H1 (cell line): ENCODE results near the gene CADPS. TPM values are rescaled to one million over a fixed set of nuclear protein-coding genes. Genes with fewer than 3 reads are reported as not detected.

Experiments
- CTCF ChIA-PET: fragments of 300-600 bp; sonication (Branson Sonifier 250); formaldehyde crosslinking; loops from one replicate; lab custom pipeline; 2021; ENCODE audit not compliant: partially characterized antibody; lab: Charles Lee
- POLR2A ChIA-PET: fragments of 300-600 bp; sonication (Branson Sonifier 250); formaldehyde crosslinking; loops from one replicate; lab custom pipeline; 2021; ENCODE audit warnings: inconsistent platforms; ENCODE audit not compliant: partially characterized antibody; lab: Charles Lee
- DNase-seq, 2 experiments: peaks; one replicate each; pipeline versions ENCODE4 v3.0.0 to v3.0.0-alpha.2; 2010 to 2022; ENCODE audit warnings: low spot score in 2 of 2, low read depth in 1 of 2, mixed read lengths in 1 of 2
- FAIRE-seq: peaks from 2 replicates; lab custom pipeline; 2011; peaks lifted over from hg19 to GRCh38; lab: Jason Lieb, UNC
- H2AFZ ChIP-seq: 2 replicates; pipeline ENCODE4 v1.8.1; 2012; ENCODE audit warnings: low read length, inconsistent platforms
- H2AK5ac ChIP-seq: 2 replicates; pipeline ENCODE4 v1.6.1; 2013; ENCODE audit warnings: low read depth, low read length
- H2BK120ac ChIP-seq: replicated peaks from 2 replicates; pipeline ENCODE3; 2013; ENCODE audit warnings: low read depth, low read length, inconsistent platforms
- H2BK12ac ChIP-seq: 2 replicates; pipeline ENCODE4 v1.6.1; 2013; ENCODE audit warnings: low read depth, low read length
- H2BK15ac ChIP-seq: 2 replicates; pipeline ENCODE4 v1.6.1; 2013; ENCODE audit warnings: low read length
- H2BK20ac ChIP-seq: 2 replicates; pipeline ENCODE4 v1.6.1; 2013; ENCODE audit warnings: low read length
- H2BK5ac ChIP-seq: 2 replicates; pipeline ENCODE4 v1.6.1; 2013; ENCODE audit warnings: low read depth, low read length
- H3K14ac ChIP-seq: 2 replicates; pipeline ENCODE4 v1.6.1; 2013; ENCODE audit warnings: inconsistent platforms; ENCODE audit not compliant: insufficient read length
- H3K18ac ChIP-seq: 2 replicates; pipeline ENCODE4 v1.6.1; 2013; ENCODE audit warnings: low read length; ENCODE audit errors: extremely low read depth
- H3K23ac ChIP-seq: 2 replicates; pipeline ENCODE4 v1.6.1; 2013; ENCODE audit warnings: inconsistent platforms; ENCODE audit not compliant: insufficient read length
- H3K23me2 ChIP-seq: 2 replicates; pipeline ENCODE4 v1.6.1; 2013; ENCODE audit warnings: low read depth, low read length
- H3K27ac ChIP-seq: 2 replicates; pipeline ENCODE4 v1.6.1; 2011; ENCODE audit warnings: low read depth, low read length, inconsistent platforms
- H3K27me3 ChIP-seq, 4 experiments: replicated peaks in 1 of 4; 1 replicate in 1 of 4; 2 replicates in 3 of 4; pipeline versions ENCODE4 v1.6.1 to v1.8.1; 2011 to 2013; ENCODE audit warnings: low read length in 3 of 4, mild to moderate bottlenecking in 3 of 4, inconsistent platforms in 2 of 4, mixed read lengths in 2 of 4, moderate library complexity in 1 of 4; ENCODE audit not compliant: control insufficient read depth in 3 of 4, insufficient read depth in 3 of 4; ENCODE audit errors: extremely low read depth in 1 of 4
- H3K36me3 ChIP-seq, 4 experiments: 2 replicates each; pipeline versions ENCODE4 v1.6.1 to v1.8.1; 2011 to 2013; ENCODE audit warnings: mild to moderate bottlenecking in 4 of 4, low read length in 3 of 4, moderate library complexity in 2 of 4, control low read depth in 1 of 4, inconsistent platforms in 1 of 4; ENCODE audit not compliant: insufficient read depth in 4 of 4, control insufficient read depth in 2 of 4
- H3K4ac ChIP-seq: replicated peaks from 2 replicates; pipeline ENCODE3; 2013; ENCODE audit warnings: low read length, low read depth, mixed read lengths, inconsistent platforms; ENCODE audit not compliant: insufficient read length
- H3K4me1 ChIP-seq, 4 experiments: replicated peaks in 1 of 4; 1 replicate in 1 of 4; 2 replicates in 3 of 4; pipeline versions ENCODE4 v1.6.1 to v1.8.1; 2011 to 2013; ENCODE audit warnings: low read length in 3 of 4, inconsistent platforms in 2 of 4, mixed read lengths in 1 of 4; ENCODE audit not compliant: insufficient read depth in 4 of 4, control insufficient read depth in 3 of 4
- H3K4me2 ChIP-seq, 2 experiments: 2 replicates each; pipeline versions ENCODE4 v1.6.1 to v1.8.1; 2011 to 2013; ENCODE audit warnings: low read depth in 2 of 2, low read length in 2 of 2, control low read depth in 1 of 2, inconsistent platforms in 1 of 2, mild to moderate bottlenecking in 1 of 2; ENCODE audit not compliant: insufficient read depth in 1 of 2
- H3K4me3 ChIP-seq, 4 experiments: fragments of 200-600, 300-600 bp in 1 of 4; sonication (generic), shearing (Covaris generic), sonication (Bioruptor Twin) in 1 of 4; 2 replicates each; pipeline versions ENCODE4 v1.5.1 to v1.8.1; 2011 to 2016; ENCODE audit warnings: low read length in 4 of 4, low read depth in 3 of 4, control low read depth in 2 of 4, inconsistent platforms in 2 of 4, mild to moderate bottlenecking in 2 of 4, mixed read lengths in 1 of 4, moderate library complexity in 1 of 4; ENCODE audit not compliant: insufficient read depth in 2 of 4; ENCODE audit errors: extremely low read depth in 1 of 4
- H3K56ac ChIP-seq: replicated peaks from 2 replicates; pipeline ENCODE3; 2013; ENCODE audit warnings: low read depth, mild to moderate bottlenecking, mixed read lengths, low read length, inconsistent platforms; ENCODE audit not compliant: insufficient read length
- H3K79me1 ChIP-seq: 2 replicates; pipeline ENCODE4 v1.6.1; 2013; ENCODE audit warnings: low read depth, low read length, control low read depth
- H3K79me2 ChIP-seq, 2 experiments: 2 replicates each; pipeline versions ENCODE4 v1.6.1 to v1.8.1; 2012 to 2013; ENCODE audit warnings: low read length in 2 of 2, mild to moderate bottlenecking in 2 of 2, inconsistent platforms in 1 of 2; ENCODE audit not compliant: insufficient read depth in 2 of 2, control insufficient read depth in 1 of 2
- H3K9ac ChIP-seq, 4 experiments: replicated peaks in 1 of 4; 1 replicate in 1 of 4; 2 replicates in 3 of 4; pipeline versions ENCODE4 v1.6.1 to v1.8.1; 2011 to 2013; ENCODE audit warnings: low read depth in 3 of 4, low read length in 3 of 4, control low read depth in 2 of 4, mild to moderate bottlenecking in 2 of 4, moderate library complexity in 2 of 4, inconsistent platforms in 1 of 4; ENCODE audit errors: extremely low read depth in 1 of 4
- H3K9me3 ChIP-seq, 2 experiments: 2 replicates each; pipeline versions ENCODE4 v1.6.1 to v1.8.1; 2012 to 2013; ENCODE audit warnings: mild to moderate bottlenecking in 2 of 2, moderate library complexity in 2 of 2, control low read depth in 1 of 2, inconsistent platforms in 1 of 2, low read depth in 1 of 2, low read length in 1 of 2, mixed read lengths in 1 of 2; ENCODE audit not compliant: insufficient read depth in 2 of 2
- H4K20me1 ChIP-seq, 2 experiments: replicated peaks in 1 of 2; 2 replicates each; pipeline versions ENCODE3 to v1.8.1; 2011 to 2013; ENCODE audit warnings: inconsistent platforms in 2 of 2, low read length in 2 of 2, mild to moderate bottlenecking in 1 of 2; ENCODE audit not compliant: insufficient read depth in 2 of 2, control insufficient read depth in 1 of 2
- H4K5ac ChIP-seq: 2 replicates; pipeline ENCODE4 v1.6.1; 2013; ENCODE audit warnings: low read length, low read depth, mixed read lengths, inconsistent platforms; ENCODE audit not compliant: insufficient read length
- H4K8ac ChIP-seq: 2 replicates; pipeline ENCODE4 v1.8.0; 2013; ENCODE audit warnings: mild to moderate bottlenecking, moderate library complexity, low read length, inconsistent platforms; ENCODE audit not compliant: insufficient read depth; ENCODE audit errors: extremely low read depth
- H4K91ac ChIP-seq: replicated peaks from 2 replicates; pipeline ENCODE3; 2013; ENCODE audit warnings: low read length, mixed read lengths, inconsistent platforms; ENCODE audit not compliant: insufficient read length
- KDM1A ChIP-seq: fragments of 200-600, 300-600 bp; sonication (generic); IDR thresholded peaks from 2 replicates; pipeline ENCODE4 v1.7.1; 2016; ENCODE audit warnings: mild to moderate bottlenecking, low read length, borderline replicate concordance
- RBBP5 ChIP-seq: IDR thresholded peaks from 2 replicates; pipeline ENCODE4 v1.7.1; 2012; ENCODE audit warnings: low read depth, mild to moderate bottlenecking, inconsistent platforms, low read length, moderate library complexity, borderline replicate concordance
- WGBS, 2 experiments: shearing (Covaris generic) in 1 of 2; methylation state at CpG; one replicate each; pipeline versions ENCODE4 v1.1.6 to v1.1.7; 2013 to 2015; ENCODE audit warnings: low lambda C conversion rate in 2 of 2, mixed read lengths in 2 of 2, inconsistent platforms in 1 of 2, low coverage in 1 of 2, missing lambda C conversion rate in 1 of 2; ENCODE audit not compliant: insufficient replicate concordance in 2 of 2, insufficient coverage in 1 of 2, insufficient read length in 1 of 2; ENCODE audit errors: extremely low coverage in 1 of 2, missing lambda C conversion rate in 1 of 2; 5-methylcytosine and 5-hydroxymethylcytosine counted together
- polyA plus RNA-seq, 7 experiments: library from polyadenylated mRNA; depleted of rRNA in 3 of 7; stranded (reverse) in 5 of 7; unstranded in 2 of 7; fragments of >200 nt in 5 of 7; fragments of 200-250 nt in 2 of 7; gene quantifications; 1 replicate in 5 of 7; 2 replicates in 1 of 7; 4 replicates in 1 of 7; pipeline versions ENCODE4 v1.2.1 to v1.2.3, GENCODE V29; 2011 to 2013; ENCODE audit warnings: missing spikeins in 2 of 7, mixed read lengths in 2 of 7
- total RNA-seq: library from RNA; stranded (reverse); fragmentation: NEBNext Ultra II Directional; extraction: Animal tissue kit (Norgen Biotek cat#: 25700); gene quantifications from 2 replicates; pipeline ENCODE4 v1.2.1, GENCODE V29; 2021

Gene CADPS
- total and polyA plus RNA-seq, 2 of the 8 experiments (the other 6 are each of a cell fraction or from before 2014, with no cell fraction given) = 7.1 to 10.2 TPM

DNA sequence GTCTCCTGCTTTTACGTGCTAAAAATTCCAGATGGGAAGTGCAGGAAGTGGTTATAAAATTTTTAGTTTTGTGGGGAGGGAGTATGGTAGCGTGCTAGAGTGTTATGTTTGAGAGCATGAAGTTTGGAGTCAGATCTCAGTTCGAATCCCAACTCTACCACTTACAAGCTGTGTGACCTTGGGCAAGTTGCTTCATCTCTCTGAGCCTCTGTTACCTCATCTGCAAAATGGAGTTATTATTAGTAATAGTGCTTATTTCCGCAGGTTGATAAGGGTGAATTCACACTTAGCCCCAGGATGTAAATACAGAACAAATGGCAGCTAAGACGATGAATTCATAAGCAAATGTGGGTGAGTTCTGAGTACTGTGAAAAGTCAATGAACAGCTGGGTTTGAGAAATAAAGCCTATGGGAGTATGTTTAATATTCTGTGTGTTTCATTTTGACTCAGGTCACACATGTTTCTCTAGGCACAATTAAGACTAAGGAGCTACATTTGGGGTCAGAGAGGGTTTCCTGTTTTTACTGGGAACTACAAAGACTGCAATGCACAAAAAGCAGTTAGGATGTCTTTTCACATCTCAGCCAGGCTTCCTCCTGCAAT lies 428.8 kb downstream of the CADPS start:
- Histone ChIP-seq H3K79me1 (no peaks in the 10 kb centered on the region), H2BK5ac (no peak overlapping the region), H3K4ac (no peak overlapping the region), H2BK12ac (no peak overlapping the region), H4K20me1 (no peaks in the 10 kb centered on the region), H3K27ac (no peak overlapping the region), H2BK120ac (no peak overlapping the region), H3K79me2 (no peaks in the 10 kb centered on the region), H2BK15ac (no peak overlapping the region), H3K27me3 (no peaks in the 10 kb centered on the region), H2BK20ac (no peak overlapping the region), H4K91ac (no peak overlapping the region), H3K4me1 (peaks cover 0 to 7% (median 3%) of the 10 kb centered on the region in 4 experiments; a peak in 3 of 7 replicates), H4K8ac (no peak overlapping the region), H3K14ac (no peak overlapping the region), H3K36me3 (no peaks in the 10 kb centered on the region), H3K9me3 (no peaks in the 10 kb centered on the region), H2AFZ (peak overlapping the region; percentile 86; the same call in 1 of the 2 replicates), H3K23ac (no peak overlapping the region), H3K23me2 (no peaks in the 10 kb centered on the region), H4K5ac (no peak overlapping the region), H3K4me3 (no peak overlapping the region), H3K4me2 (no peak overlapping the region), H2AK5ac (no peak overlapping the region), H3K9ac (no peak overlapping the region), H3K18ac (no peak overlapping the region), H3K56ac (no peak overlapping the region)
- no peak for DNase-seq
- FAIRE-seq = peak; percentile 42
- 92 to 100% methylated on average over 1 to 5 of the region's 5 CpGs for WGBS, 2 experiments
- TF ChIP-seq RBBP5 (no peak), KDM1A (peak; percentile 91)
- ChIA-PET POLR2A (interaction anchor here (0.6 to 1.0 kb wide), 2 partner anchors 31 to 63 kb away, joined by 3 to 7 read pairs; no protein-coding TSS in a partner anchor), CTCF (interaction anchor here (0.5 to 1.7 kb wide), 4 partner anchors 9 to 693 kb away, joined by 3 read pairs; no protein-coding TSS in a partner anchor)
